ENCODE results near the gene RER1.

DNA sequence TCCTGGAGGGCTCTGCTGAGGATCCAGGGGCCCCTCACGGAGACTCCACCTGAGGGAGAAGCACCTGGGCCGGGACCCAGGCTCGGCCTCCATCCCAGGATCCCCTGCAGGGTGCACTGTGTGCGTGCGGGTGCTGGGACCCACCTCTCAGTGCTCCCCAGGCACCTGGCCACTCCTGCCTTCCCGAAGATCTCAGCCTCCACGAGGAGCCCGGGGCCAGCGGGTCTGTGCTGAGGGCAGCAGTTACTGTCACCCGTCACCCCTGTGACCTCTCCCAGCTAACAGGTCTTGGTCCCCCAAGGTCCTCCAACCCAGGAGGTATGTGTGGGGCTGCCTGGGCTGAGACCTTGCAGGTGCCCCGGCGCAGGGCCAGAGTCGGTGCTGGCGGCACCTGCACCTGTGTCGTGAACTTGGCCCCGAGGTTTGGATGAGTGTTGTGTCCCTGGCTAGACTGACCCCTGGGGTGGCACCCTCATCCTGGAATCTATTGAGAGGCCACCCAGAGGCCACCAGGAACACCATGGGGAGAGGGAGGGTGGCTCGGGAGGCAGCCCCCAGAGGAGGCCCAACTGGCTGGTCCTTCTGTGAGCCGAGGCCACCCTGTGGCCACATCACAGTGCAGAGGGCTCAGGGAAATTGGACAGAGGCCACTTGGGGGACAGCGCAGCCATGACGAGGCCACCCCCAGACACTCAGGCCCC lies 17.9 kb upstream of the RER1 start:
- TF ChIP-seq, protein P1, sequence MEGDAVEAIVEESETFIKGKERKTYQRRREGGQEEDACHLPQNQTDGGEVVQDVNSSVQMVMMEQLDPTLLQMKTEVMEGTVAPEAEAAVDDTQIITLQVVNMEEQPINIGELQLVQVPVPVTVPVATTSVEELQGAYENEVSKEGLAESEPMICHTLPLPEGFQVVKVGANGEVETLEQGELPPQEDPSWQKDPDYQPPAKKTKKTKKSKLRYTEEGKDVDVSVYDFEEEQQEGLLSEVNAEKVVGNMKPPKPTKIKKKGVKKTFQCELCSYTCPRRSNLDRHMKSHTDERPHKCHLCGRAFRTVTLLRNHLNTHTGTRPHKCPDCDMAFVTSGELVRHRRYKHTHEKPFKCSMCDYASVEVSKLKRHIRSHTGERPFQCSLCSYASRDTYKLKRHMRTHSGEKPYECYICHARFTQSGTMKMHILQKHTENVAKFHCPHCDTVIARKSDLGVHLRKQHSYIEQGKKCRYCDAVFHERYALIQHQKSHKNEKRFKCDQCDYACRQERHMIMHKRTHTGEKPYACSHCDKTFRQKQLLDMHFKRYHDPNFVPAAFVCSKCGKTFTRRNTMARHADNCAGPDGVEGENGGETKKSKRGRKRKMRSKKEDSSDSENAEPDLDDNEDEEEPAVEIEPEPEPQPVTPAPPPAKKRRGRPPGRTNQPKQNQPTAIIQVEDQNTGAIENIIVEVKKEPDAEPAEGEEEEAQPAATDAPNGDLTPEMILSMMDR (IDR thresholded peaks at IDR 0.05) = no peak
- no peak for TF ChIP-seq POLR2A (IDR thresholded peaks at IDR 0.05)
